ENCODE data around the gene CST4. TPM values are rescaled to one million over a fixed set of nuclear protein-coding genes. Genes with fewer than 3 reads are reported as not detected.
"Not testable (repeated sequence)": the region's sequence is repeated elsewhere in the genome, so short reads cannot be mapped to it uniquely, and the experiment has no call there.

CST4 gene
- total RNA-seq, 1 experiment from 2014 or later: 0.42 TPM

DNA sequence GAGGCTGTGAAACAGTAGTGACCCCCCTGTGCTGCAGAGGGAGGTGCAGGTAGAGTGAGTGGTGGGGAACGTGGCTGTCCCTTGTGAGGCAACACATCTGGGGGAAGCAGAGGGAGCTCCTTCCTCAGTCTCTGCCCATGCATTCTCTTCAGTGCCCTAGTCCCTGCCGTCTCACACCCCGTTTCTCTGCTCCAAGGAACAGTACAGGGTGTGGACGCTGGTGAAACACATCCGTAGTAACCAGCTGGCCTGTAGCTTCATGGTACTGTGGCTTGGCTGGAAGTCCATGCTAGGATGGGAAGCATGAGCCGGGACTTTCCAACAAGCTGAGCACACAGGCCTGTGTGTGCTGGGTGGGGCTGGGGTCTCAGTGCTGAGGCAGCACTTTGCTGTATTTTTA, 25.7 kb downstream of the CST4 start:
- no peak for DNase-seq (ENCODE audit: extremely low read depth, low read depth)

DNA sequence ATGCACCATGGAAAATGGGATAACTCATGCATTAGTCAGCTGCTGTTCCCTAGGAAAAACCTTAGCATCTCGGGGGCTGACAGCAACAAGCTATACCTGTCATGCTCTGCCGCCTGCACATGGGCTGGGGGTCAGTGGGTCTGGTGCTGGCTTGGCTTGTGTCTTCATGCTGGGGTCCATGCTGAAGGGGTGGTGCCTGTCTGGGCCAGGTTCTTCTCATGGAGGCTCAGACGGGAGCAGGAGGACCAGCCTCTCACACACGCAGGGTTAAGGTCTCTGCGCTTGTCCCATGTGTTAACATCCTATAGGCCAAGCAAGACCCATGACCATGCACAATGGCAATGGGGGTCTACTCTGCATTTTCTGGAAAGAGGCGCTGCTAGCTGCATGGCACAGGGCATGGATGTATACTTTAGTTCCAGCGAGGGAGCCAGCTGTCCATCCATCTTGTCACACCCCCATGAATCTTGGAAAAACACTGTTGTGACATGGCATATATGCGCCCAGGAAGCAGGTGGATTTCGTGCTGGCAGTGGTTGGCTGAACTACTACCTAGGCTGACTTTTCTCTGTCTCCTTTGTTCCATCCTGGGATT, 26.5 kb downstream of the CST4 start:
- DNase-seq (ENCODE audit: extremely low read depth, low read depth): no peak

DNA sequence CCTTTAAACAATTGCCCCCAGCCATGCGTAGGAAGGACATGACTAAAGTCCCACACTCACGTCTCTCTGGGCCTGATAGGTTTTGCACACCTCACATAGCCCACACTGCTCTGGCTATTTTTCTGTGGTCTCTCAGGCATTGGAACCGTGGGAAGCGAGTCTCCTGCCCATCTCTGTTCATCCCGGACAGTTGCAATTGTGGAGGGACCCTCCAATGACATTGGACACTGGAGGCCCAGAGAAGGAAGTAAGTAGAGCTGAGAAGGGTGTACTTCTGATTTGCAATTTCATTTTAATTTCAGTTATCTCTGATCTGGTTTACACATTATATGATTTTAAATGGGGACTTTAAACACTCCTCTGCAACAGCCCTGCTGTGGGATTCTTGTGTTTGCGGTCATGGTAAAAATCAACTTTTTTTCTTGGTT, 27.8 kb downstream of the CST4 start:
- DNase-seq (ENCODE audit: extremely low read depth, low read depth): no peak

DNA sequence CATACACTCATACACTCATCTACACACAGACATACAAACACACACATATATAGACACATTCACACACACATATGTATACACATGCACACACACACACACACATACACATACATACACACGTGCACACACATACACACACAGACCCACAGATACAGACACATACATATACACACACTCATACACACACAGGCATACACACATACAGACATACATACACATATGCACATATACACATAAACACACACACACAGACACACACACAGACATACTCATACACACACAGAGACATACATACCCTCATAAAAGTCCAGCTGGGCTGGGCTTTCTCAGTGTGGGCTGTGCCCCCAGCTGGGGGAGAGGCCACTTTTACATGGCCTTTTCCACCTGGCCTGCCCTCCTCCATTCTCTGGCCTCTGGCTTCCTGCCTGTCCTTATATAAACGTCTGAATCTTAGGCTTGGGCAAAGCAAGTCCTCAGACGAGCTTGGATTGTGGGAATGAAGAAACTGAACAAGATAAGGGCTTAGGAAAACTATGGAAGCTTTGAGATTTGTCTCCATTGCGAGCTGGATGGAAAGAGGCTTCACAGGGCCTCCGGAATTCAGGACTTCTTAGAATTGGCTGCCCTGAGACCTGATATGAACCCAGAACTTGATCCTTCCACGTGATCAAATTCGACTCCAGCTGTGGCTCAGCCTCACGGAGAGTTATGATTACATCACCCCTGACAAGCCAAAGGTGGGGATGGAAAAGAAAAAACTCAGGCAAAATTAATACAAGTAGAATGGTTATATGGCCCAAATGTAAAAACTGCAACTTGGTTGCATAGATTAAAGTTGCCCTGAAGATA, 28.6 kb downstream of the CST4 start:
- no peak for DNase-seq (ENCODE audit: extremely low read depth, low read depth)

DNA sequence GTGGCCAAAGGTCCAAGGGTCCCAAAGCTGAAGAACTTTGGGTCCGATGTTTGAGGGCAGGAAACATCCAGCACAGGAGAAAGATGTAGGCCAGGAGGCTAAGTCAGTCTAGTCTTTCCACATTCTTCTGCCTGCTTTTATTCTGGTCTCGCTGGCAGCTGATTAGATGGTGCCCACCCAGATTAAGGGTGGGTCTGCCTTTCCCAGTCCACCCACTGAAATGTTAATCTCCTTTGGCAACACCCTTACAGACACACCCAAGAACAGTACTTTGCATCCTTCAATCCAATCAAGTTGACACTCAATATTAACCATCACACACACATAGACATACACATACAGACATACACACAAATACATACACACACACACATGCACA, 29.2 kb downstream of the CST4 start:
- not testable (repeated sequence) for DNase-seq (ENCODE audit: extremely low read depth, low read depth)

DNA sequence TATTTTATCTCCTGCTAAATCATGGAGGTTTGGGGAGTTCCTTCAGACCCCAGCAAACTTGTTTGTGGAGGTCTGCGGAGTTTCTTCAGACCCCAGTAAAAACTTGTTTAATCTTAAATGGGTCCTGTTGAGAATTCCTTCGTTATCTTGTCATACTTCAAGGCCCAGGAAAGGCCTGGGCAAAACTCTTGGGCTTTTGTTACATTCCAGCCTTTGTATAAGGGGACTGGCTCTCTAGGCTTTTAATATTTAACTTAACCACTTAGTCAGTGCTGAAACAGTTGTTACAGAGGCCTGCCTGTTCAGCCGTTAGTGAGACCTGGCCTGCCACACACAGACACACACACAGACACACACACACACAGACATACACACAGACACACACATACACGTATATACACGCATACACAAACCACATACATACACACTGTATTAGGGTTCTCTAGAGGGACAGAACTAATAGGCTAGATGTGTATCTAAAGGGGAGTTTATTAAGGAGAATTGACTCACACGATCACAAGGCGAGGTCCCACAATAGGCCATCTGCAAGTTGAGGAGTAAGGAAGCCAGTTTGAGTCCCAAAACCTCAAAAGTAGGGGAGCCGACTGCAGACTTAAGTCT, 29.7 kb downstream of the CST4 start:
- DNase-seq (ENCODE audit: extremely low read depth, low read depth): no peak

DNA sequence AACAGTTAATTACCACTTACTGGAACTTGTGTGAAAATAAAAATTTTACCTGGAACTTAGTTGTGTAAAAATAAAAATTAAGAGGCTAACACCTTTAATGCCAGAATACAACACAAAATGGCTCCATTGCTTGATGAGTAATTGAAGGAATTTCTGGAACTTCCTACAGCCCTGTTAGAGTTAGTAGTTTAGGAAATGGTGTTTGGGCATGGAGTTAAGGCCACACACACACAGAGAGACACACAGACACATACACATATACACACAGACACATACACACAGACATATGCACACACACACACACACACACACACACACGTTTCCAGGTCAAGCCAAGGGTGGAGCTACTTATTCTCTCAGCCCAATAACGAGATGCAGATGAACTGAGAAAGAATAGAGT, 30.5 kb downstream of the CST4 start:
- DNase-seq (ENCODE audit: extremely low read depth, low read depth): no peak

DNA sequence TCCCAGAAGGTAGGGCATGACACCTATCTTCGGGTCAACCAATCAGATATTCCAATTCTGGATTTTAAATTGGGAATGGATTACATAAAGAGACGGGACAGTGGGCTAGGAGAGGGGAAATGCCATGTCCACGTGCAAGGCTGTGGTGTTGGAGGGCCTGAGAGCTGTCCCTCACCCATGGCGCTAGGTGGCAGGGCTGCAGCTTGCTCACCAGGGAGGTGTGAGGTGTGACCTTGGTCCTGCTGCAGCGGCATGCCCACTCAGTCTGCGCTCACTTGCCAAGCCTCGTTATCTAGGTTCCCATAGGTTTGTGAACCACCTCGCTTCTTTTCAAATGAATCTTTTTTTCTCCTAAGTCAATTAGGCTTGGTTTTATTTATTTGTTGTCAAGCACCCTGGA, 31.6 kb downstream of the CST4 start:
- no peak for DNase-seq (ENCODE audit: extremely low read depth, low read depth)

DNA sequence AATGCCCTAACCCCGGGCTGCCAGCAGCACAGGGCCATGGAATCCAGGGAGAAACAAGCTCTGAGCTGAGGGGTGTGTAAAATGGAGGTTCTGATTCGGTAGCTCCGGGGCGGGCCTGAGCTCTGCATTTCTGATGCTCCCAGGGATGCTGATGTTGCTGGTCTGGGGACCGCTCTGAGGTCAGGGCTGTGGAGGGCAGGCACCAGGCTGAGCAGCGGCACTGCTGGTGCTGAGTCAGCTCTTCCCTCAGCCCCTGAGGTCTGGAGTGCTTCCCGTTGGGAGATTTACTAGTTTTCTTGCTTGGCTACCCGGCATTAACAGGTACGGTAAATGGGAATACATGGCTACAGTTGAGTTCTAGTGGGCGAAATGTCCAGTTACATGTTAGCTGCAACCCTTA, 32.5 kb downstream of the CST4 start:
- no peak for DNase-seq (ENCODE audit: extremely low read depth, low read depth)

DNA sequence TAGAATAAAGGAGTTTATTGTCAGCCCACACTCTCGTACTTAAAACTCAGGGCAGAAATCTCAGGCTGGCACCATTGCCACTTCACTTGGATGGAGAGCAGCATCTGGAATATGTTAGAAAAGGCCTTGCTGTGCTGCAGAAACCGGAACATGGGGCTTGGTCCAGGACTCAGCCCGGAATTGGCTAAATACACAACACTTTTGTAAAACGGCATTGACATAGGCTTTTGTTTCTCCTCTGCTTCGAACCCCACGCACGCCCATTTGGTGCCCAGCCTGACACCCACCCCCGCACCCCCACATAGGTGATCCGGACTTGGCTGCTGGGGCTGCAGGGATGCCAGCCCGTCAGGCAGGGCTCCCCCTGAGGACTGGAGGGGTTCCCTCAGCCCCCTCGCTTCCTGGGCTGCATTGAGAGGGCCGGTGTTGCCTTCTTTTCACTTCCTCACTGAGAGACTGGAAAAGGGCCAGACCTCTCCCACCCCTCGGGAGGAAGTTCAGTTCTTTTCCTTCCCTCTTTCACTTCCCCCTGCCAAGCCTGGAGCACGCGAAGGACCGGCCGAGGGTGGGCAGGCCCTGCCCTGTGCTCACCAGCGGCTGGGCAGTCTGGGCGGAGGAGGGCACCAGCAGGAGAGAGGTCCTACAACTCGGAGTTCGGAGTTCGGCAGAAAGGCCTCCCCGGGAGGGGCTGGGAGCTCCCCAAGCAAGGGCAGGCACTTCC, 33.2 kb downstream of the CST4 start:
- no peak for DNase-seq (ENCODE audit: extremely low read depth, low read depth)

DNA sequence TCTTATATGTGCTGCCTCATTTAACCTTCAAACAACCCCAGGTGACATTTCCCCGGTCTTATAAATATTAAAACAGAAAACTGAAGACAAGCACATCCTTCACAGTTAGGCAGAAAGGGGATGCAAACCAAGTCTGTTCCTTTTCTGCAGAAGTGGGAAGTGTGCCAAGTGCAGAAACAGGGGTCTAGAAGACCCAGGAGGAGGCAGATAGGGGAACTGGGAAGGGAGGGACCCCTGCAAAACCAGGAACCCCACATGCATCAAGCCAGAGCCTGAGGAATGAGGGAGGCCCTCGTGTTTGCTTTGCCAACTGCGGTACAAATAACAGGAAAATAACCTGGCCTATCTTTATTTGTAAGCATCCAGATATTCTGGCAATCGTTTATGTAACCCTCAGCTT, 34.1 kb downstream of the CST4 start:
- no peak for DNase-seq (ENCODE audit: extremely low read depth, low read depth)

DNA sequence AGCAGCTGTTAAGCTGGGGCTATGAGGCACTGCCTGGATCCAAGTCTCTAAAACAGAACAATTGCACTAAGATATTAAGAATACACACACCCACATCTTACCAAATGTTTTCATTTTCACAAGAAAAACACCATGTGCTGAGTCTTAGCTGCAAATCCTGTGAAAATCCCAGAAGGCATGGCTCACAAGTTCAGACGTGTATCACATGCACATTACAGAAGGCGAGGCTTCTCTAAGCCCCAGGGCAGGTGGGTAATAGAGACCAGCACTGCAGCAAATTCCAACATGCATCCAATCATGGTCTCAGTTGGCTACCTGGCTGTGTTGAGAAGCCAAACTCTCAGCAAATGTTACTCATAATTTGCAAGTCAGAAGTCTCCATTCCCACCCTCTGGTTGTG, 34.8 kb downstream of the CST4 start:
- DNase-seq (ENCODE audit: extremely low read depth, low read depth): no peak

DNA sequence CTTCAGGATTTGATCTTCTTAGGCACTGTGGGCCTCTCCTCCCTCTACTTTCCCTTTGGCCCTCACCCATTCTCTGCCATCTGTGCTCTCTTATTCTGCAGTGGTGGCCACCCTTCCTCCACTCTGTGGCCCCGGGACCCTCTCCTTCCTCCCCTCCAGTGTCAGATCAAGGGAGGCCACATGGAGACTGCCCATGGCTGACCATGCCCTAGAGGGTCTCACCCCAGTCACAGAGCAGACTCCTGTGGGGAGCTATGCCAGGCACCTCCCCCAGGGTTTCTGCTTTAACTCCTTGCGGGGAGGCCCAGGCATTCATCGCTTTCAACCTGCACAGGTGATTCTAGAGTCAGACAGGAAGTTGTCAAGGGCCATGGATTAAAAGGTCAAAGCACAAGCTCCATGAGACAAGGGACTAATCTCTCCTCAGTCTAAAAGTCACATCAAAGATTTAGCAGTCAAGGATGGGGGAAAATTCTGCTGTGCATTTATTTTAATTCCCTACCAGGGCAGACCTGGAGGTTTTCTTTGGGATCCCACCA, 35.4 kb downstream of the CST4 start:
- DNase-seq (ENCODE audit: extremely low read depth, low read depth): no peak

DNA sequence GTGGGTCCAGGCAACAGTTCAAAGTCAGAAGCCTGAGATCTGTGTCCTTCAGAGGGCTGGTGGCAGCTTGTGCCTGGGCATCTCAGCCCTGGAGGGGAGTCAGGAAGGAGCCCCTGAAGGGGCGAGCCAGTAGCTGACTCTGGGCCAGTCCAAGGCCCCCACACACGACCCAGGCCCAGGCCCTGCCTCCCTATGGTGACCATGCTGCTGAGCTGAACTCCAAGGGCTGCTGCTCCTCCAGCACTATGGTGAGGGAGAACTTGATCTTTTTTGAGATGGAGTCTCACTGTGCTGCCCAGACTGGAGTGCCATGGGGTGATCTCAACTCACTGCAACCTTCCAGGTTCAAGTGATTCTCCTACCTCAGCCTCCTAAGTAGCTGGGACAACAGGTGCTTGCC, 35.9 kb downstream of the CST4 start:
- DNase-seq (ENCODE audit: extremely low read depth, low read depth): no peak

DNA sequence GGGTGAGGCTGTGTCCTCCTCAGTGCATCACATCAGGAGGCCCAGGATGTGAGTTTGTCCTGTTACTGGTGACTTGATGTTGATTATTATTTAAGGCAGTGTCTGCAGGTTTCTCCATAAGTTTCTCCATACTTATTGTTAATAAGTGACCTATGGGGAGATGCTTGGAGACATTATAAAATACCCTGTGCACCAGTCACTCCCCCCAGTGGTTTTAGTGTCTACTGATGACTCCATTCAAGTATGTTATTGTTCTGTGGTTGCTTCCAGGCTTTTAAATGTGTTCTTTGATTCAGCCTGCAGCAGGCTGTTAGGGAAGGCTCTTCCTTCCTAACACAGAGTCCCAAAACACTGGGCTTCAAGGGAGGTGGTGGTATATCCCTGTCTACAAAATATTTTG, 36.5 kb downstream of the CST4 start:
- DNase-seq (ENCODE audit: extremely low read depth, low read depth): no peak

DNA sequence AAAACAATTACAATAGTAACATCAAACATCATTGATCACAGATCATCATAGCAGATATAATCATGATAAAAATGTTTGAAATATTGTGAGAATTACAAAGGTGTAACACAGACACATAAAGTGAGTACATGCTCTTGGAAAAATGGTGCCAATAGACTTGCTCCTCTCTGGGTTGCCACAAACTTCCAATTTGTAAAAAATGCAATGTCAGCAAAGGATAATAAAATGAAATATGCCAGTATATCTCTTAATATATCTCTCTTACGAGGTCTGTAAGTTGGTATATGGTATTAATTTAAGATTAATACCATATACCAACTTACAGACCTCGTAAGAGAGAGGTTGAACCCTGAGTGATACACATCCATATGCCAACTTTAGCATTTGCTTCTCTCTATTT, 37.7 kb downstream of the CST4 start:
- DNase-seq (ENCODE audit: extremely low read depth, low read depth): no peak

DNA sequence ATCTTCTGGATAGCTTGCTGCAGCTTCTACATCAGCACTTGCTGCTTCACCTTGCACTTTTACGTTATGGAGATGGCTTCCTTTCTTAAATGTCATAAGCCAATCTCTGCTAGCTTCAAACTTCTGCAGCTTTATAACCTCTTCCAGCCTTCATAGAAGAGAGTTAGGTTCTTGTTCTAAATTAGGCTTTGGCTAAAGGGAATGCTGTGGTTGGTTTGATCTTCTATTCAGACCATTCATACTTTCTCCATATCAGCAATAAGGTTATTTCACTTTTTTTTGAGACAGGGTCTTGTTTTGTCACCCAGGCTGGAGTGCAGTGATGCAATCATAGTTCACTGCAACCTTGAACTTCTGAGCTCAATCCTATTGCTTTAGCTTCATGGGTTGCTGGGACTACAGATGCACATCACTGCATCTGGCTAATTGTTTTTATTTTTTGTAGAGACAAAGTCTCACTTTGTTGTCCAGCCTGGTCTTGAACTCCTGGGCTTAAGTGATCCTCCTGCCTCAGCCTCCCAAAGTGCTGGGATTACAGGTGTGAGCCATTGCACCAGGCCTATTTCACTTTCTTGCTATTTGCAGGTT, 38.9 kb downstream of the CST4 start:
- DNase-seq (ENCODE audit: extremely low read depth, low read depth): no peak

DNA sequence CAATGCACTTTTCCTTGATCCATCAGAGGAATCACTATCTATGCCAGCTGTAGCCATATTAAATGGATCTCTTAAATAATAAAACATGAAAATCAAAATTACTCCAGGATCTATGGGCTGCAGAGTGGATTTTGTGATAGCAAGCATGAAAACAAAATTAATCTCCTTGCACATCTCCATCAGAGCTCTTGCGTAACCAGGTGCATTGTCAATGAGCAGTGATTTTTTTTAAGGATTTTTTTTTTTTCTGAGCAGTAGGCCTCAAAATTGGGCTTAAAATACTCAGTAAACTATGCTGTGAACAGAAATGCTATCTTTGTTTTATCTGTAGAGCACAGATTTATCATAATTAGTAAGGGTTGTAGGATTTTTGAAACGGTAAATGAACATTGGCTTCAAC, 39.6 kb downstream of the CST4 start:
- no peak for DNase-seq (ENCODE audit: extremely low read depth, low read depth)

DNA sequence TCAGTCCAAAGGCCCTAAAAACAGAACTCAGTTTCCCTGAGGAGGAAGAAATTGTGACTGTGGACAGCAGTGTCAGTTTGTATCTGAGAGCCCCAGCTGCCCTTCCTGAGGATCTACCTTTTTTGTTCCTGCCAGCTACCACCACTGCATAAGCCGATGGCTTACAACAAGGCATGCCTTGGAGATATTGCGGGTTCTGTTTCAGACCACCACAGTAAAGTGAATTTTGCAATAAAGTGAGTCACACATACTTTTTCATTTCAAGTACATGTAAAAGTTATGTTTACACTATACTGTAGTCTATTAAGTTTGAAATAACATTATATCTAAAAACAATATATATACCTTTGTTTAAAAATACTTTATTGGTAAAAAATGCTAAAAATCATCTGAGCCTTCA, 41.5 kb downstream of the CST4 start:
- DNase-seq (ENCODE audit: extremely low read depth, low read depth): no peak

DNA sequence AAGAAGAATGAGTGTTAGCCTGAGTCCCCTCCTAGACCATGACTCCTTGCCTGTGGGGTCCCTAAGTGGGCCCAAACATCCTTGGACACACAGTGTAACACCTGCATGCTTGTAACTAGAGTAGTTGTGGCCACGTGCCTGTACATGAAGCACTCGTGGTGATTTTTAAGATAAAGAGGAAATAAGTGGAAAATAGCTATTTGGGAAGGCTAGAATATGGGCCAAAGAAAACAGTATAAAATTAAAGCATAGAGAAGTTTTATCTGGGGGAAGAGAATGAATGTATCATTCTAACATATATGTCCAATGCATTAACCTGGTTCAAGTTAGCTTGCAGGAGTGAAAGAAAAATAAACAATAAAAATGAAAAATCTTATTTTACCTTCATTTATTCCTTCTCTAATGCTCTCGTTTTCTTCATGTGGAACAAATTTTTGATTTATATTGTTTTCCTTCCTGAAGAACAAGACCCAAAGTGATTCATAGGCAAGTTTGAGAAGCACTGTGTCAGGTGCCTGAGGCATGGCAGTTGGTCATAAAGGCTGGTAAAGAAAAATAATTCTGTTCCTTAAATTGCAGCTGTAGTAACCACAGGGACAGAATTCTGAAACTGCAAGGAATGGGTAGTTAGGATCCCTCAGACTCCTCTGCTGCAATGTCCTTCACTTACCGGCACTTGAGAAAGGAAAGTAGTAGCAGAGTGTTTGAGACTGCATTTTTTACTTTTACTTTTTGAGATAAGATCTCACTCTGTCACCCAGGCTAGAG, 42.5 kb downstream of the CST4 start:
- no peak for DNase-seq (ENCODE audit: extremely low read depth, low read depth)
